Effector memory CD8-positive, alpha-beta T cell (primary cell): Measurements from ENCODE around the gene GALNTL6.
"Not testable (repeated sequence)": the region's sequence is repeated elsewhere in the genome, so short reads cannot be mapped to it uniquely, and the experiment has no call there.

ENCODE experiments used
- ATAC-seq: fragments of 150-1000 bp; cut with Tn5 transposase; replicated peaks from 2 replicates; pipeline ENCODE4 v1.10.0; 2021; ENCODE audit warnings: mild to moderate bottlenecking, moderate library complexity
- DNase-seq, 3 experiments: peaks; one replicate each; pipeline ENCODE4 v3.0.0; 2021
- H3K27ac Mint-ChIP-seq, 2 donors: one replicate each; pipeline ENCODE4 v1.8.0; 2022; ENCODE audit warnings: mild to moderate bottlenecking in 2 of 2, mixed read lengths in 2 of 2, moderate library complexity in 2 of 2
- H3K27me3 Mint-ChIP-seq, 2 donors: one replicate each; pipeline ENCODE4 v1.8.0; 2022; ENCODE audit warnings: mixed read lengths in 2 of 2
- H3K36me3 Mint-ChIP-seq: one replicate; pipeline ENCODE4 v1.8.0; 2022; ENCODE audit warnings: mild to moderate bottlenecking, moderate library complexity, mixed read lengths; ENCODE audit not compliant: insufficient read depth
- H3K4me1 Mint-ChIP-seq, 2 donors: one replicate each; pipeline ENCODE4 v1.8.0; 2022; ENCODE audit warnings: low read depth in 2 of 2, mixed read lengths in 2 of 2
- H3K4me3 Mint-ChIP-seq, 2 donors: one replicate each; pipeline ENCODE4 v1.8.0; 2022; ENCODE audit warnings: mild to moderate bottlenecking in 2 of 2, mixed read lengths in 2 of 2, moderate library complexity in 2 of 2
- H3K9me3 Mint-ChIP-seq, 2 donors: one replicate each; pipeline ENCODE4 v1.8.0; 2022; ENCODE audit warnings: mixed read lengths in 2 of 2

GALNTL6 gene

DNA sequence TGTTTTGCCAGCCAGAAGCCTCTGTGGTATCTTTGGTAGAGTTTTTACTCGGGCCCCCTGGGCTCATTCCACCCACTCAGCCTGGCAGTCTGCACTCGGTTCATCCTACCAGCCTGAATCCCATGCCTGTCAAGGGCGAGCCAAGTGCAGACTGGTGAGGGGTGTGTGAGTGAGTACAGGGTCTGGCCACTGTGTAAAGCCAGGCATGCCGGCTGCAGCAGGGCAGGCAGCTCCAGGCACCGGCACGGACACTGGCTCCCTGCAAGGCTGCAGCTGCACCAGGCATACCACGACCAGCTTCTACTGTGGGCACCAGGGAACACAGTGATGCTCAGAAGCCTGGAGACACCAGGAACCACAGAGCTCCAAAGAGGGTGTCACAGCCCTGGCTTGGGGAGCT is 1161.4 kb downstream of the GALNTL6 start:
- DNase-seq, result no peak
- no peaks in the 10 kb centered on the region for H3K4me1 Mint-ChIP-seq
- peaks cover 4 to 6% of the 10 kb centered on the region in 2 donors for H3K9me3 Mint-ChIP-seq
- H3K27me3 Mint-ChIP-seq, result peaks cover 0 to 29% of the 10 kb centered on the region in 2 donors
- no peak overlapping the region for H3K4me3 Mint-ChIP-seq
- H3K27ac Mint-ChIP-seq, result no peak overlapping the region
- H3K36me3 Mint-ChIP-seq, result peaks cover 4% of the 10 kb centered on the region
- no peak for ATAC-seq

DNA sequence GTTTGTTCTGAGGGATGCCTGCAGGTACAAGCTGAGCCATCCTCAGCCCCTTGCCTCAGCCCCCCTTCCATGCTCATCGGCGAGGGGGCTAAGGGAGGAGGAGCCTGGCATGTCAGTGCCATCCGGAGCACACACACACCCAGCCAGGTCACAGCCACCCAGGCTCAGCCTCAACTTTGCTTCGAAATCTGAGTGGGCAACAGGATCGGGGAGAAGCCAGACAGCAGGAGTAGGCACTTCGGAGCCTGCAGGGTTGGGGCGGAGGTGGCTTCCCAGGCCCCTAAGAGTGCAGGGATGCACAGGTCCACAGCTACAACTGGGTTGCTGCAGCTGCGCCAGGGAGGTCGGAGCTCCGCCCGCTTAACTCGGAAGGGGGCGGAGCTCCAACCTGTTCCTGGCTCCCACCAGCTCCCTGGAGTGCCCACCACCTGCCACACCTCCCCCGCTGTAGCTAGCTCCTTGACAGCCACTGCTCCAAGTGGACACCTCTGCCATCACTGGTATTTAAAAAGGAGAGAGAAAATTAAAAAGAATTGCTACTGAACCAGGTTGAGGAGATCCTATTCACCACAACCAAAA is 1162.5 kb downstream of the GALNTL6 start:
- DNase-seq (no peak), ATAC-seq (no peak)
- Mint-ChIP-seq H3K27ac (no peak overlapping the region), H3K9me3 (no peaks in the 10 kb centered on the region), H3K36me3 (peaks cover 4% of the 10 kb centered on the region), H3K4me3 (no peak overlapping the region), H3K4me1 (no peaks in the 10 kb centered on the region), H3K27me3 (peaks cover 0 to 35% of the 10 kb centered on the region in 2 donors)

DNA sequence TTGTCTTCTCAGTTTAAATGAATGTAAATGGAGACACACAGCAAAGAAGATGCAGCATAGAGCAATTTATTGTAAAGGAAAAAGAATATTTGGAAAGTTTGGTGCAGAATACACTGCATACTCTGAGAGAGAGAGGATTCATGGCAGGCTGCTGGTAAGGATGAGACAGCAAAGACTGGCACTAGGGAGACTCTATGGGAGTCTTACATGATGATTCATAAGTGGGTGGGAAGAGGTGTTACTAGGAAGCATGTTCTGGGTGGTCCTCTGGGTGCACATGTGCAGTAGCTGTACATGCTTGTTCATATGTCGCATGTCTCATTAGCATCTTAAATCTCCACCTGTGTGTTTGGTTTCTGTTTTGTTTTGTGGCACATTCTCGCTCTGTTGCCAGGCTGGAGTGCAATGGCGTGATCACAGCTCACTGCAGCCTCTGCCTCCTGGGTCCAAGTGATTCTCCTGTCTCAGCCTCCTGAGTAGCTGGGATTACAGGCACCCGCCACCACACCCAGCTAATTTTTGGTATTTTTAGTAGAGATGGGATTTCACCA is 1164.4 kb downstream of the GALNTL6 start:
- not testable (repeated sequence) for ATAC-seq, H3K9me3 Mint-ChIP-seq, H3K4me1 Mint-ChIP-seq, DNase-seq, H3K27ac Mint-ChIP-seq, H3K36me3 Mint-ChIP-seq, H3K4me3 Mint-ChIP-seq
- H3K27me3 Mint-ChIP-seq, result peaks cover 5 to 42% of the 10 kb centered on the region in 2 donors

DNA sequence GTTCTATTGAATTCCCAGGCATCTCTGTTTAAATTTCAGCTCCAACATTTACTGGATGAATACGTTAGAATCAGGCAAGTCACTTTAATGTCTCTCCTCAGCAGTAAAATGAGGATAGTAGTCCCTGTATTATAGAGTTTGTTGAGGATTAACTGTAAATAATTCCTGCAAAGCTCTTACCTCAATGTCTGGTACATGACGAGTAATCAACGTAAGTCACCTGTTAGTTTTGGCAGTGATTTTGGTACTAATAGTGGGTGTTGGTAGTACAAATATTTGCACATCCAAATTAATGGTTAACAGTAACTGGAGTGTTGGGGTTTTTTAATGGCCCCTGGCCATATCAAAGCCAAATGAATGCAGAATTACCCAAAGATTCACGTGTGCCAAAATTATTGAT is 1165.6 kb downstream of the GALNTL6 start:
- ATAC-seq (no peak), DNase-seq (no peak)
- no peak overlapping the region for H3K27ac Mint-ChIP-seq
- H3K4me1 Mint-ChIP-seq, result no peaks in the 10 kb centered on the region
- H3K36me3 Mint-ChIP-seq, result peaks cover 4% of the 10 kb centered on the region
- H3K9me3 Mint-ChIP-seq, result no peaks in the 10 kb centered on the region
- H3K27me3 Mint-ChIP-seq, result peaks cover 6 to 35% of the 10 kb centered on the region in 2 donors
- H3K4me3 Mint-ChIP-seq, result no peak overlapping the region

DNA sequence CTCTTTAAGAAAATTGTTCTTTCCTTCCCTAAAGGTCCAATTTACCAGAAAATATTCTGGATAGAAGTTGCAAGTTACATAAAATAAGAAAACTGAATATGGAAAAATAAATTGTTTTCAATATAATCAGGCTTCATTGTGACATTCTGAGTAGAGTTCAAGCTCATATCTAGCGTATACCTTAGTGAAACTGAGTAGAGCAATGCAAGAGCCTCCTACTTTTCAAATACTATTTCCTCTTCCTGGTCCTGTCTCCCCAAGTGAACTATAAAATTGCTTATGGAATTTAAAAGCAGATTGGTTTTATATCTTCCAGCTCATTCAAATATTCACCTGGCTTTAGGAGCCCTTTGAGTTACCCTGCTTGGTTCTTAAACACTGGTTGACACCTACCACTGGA is 1166.1 kb downstream of the GALNTL6 start:
- Mint-ChIP-seq H3K4me1 (no peaks in the 10 kb centered on the region), H3K36me3 (peaks cover 4% of the 10 kb centered on the region), H3K9me3 (no peaks in the 10 kb centered on the region), H3K27ac (no peak overlapping the region), H3K27me3 (peaks cover 11 to 40% of the 10 kb centered on the region in 2 donors), H3K4me3 (no peak overlapping the region)
- no peak for DNase-seq
- no peak for ATAC-seq

DNA sequence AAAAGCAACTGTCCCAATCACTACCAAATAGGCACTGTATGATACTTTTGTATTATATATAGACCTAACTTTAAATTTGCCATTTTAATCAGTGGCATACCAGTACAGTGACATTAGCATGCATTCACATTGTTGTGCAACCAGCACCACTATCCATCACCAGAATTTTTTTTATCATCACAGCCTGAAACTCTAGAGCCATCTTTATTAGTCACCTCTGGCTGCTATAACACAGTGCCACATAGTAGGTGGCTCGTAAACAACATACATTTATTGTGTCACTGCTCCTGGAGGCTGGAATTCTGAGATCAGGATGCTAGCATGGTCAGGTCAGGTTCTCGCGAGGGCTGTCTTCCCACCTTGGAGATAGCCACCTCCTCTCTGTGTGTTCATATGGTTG is 1167.0 kb downstream of the GALNTL6 start:
- Mint-ChIP-seq H3K4me3 (no peak overlapping the region), H3K9me3 (no peaks in the 10 kb centered on the region), H3K27ac (no peak overlapping the region), H3K4me1 (no peaks in the 10 kb centered on the region), H3K36me3 (peaks cover 1% of the 10 kb centered on the region), H3K27me3 (peaks cover 12 to 42% of the 10 kb centered on the region in 2 donors)
- DNase-seq, result no peak
- no peak for ATAC-seq

DNA sequence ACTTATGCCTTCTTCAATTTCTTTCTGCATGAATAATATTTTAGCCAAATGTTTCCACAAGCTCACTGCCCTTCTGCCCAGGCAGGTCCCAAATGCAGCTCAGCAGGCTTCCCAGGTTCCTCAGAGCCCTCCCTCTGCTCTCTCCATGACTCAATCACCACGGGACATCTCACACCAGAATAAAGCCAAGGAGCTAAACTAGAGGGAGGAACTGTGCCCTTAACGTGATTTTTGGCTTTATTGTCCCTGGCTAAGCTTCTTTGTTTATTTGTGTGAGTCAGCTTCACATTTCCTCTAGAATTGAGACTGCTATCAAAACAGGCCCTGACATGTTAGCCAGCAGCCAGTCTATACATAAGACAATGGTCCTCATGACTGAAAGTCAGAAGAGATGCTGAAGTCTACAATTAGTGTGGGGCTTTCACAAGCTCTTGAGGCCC is 1169.0 kb downstream of the GALNTL6 start:
- Mint-ChIP-seq H3K4me3 (no peak overlapping the region), H3K27me3 (peaks cover 12 to 38% of the 10 kb centered on the region in 2 donors), H3K4me1 (no peaks in the 10 kb centered on the region), H3K27ac (no peak overlapping the region), H3K9me3 (no peaks in the 10 kb centered on the region), H3K36me3 (no peaks in the 10 kb centered on the region)
- DNase-seq (no peak), ATAC-seq (no peak)

DNA sequence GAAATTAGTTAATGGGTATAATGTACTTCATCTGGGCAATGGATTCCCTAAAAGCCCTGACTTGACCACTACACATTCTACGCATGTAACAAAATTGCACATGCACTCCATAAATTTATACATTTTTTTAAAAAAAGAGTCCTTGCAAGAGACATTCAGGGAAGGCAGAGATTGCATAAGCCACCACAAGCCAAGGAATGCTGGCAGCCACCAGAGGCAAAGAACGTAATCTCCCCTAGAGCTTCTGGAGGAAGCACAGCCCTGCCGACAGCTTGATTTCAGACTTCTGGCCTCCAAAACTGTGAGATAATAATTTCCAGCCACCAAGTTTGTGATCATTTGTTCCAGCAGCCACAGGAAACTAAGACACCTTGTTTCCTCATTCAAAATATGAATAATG is 1169.8 kb downstream of the GALNTL6 start:
- Mint-ChIP-seq H3K9me3 (no peaks in the 10 kb centered on the region), H3K27me3 (peaks cover 12 to 30% of the 10 kb centered on the region in 2 donors), H3K4me1 (no peaks in the 10 kb centered on the region), H3K4me3 (no peak overlapping the region), H3K36me3 (no peaks in the 10 kb centered on the region), H3K27ac (no peak overlapping the region)
- no peak for DNase-seq
- no peak for ATAC-seq

DNA sequence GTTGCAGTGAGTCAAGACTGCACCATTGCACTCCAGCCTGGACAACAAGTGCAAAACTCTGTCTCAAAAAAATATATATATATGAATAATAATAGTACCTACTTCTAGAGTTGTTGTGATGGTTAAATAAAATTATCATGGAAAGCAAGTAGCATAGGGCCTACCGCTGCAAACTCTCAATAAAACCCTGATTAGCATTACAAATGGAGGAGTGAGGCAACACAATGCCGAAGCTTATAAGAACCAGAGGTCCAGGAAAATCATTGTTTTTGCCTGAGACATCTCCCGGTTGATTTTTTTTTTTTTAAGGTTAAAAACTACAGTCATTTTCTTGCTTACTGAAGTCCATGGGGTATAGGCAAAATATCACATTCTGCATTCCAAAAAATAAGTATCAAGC is 1170.4 kb downstream of the GALNTL6 start:
- H3K27ac Mint-ChIP-seq, result no peak overlapping the region
- H3K9me3 Mint-ChIP-seq, result no peaks in the 10 kb centered on the region
- DNase-seq (no peak), ATAC-seq (no peak)
- peaks cover 12 to 26% of the 10 kb centered on the region in 2 donors for H3K27me3 Mint-ChIP-seq
- no peaks in the 10 kb centered on the region for H3K36me3 Mint-ChIP-seq
- H3K4me3 Mint-ChIP-seq, result no peak overlapping the region
- H3K4me1 Mint-ChIP-seq, result no peaks in the 10 kb centered on the region

DNA sequence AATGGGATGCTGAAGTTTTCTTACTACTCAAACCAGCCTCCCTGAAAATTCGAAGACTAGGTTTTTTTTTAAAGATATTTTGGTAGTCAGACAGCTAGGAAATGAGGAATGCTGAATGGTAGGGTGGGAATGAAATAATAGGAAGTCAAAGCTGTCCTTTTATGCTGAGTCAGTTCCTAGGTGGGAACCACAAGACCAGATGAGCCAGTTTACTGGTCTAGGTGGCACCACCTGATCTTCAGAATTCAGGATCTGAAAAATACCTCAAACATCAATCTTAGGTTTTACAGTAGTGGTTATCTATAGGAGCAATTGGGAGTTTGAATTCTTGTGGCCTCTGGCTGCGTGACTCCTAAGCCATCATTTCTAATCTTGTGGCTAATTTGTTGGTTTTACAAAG is 1172.3 kb downstream of the GALNTL6 start:
- DNase-seq, result no peak
- Mint-ChIP-seq H3K27me3 (peaks cover 12 to 22% of the 10 kb centered on the region in 2 donors), H3K4me1 (no peaks in the 10 kb centered on the region), H3K36me3 (no peaks in the 10 kb centered on the region), H3K9me3 (no peaks in the 10 kb centered on the region), H3K4me3 (no peak overlapping the region), H3K27ac (no peak overlapping the region)
- no peak for ATAC-seq

DNA sequence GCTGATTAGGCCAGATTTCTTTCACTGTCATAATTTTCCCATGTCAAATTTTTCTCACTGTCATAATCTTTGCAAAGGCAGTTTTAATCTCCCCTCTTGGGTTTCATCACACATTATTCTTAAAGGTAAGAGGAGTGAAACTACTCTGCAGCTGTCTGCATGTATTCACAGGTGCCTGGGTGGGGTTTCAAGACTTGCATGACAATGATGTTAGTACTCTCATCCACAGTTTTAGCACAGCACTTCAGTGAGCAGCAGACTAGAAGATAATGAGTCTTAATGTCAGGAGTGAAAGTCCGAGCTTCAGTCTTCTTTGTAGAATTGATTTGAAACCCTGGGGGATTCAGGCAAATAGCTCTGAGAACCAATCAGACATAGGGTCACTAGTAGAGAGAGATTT is 1172.9 kb downstream of the GALNTL6 start:
- Mint-ChIP-seq H3K4me3 (no peak overlapping the region), H3K27ac (no peak overlapping the region), H3K4me1 (no peaks in the 10 kb centered on the region), H3K9me3 (no peaks in the 10 kb centered on the region), H3K36me3 (no peaks in the 10 kb centered on the region), H3K27me3 (peaks cover 12 to 17% of the 10 kb centered on the region in 2 donors)
- ATAC-seq, result no peak
- no peak for DNase-seq

DNA sequence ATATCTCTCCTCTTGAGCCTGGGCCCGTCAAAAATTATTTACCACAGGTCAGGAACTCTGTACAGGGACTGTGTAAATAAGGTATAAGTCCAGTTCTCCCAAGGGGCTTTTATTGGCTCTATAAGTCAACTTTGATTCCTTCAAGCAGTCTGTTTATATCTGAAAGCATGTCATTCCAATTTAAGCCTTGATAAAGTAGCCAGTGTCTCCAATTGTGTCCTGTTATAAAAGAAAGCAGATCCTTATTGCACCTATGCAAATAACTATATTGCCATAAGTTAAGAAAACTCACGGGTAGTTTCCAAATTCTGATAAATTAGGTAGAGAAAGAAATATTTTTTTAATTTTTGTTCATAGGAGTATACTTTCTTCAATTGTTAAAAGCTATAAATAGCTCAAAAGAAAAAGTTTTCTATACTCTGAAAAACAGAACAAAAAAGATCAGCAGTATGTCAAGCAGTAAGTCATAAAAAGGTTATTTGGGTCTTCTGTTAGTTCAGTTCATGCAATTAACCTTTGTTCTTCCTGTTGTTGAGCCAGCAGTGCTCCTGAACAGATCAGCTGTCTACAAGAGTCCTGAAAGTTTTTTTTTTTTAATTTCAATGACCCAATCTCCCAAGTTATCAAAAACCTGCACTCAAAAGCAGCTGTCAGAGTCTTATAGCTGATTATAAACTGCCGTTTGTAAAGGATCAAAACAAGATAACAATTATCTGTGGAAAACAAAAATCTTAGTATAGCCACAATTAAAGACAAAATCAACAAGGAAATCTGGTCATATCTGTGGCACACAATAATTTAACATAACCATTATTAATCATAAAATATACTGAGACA is 1177.0 kb downstream of the GALNTL6 start:
- Mint-ChIP-seq H3K27ac (no peak overlapping the region), H3K4me3 (no peak overlapping the region)
- no peak for DNase-seq

DNA sequence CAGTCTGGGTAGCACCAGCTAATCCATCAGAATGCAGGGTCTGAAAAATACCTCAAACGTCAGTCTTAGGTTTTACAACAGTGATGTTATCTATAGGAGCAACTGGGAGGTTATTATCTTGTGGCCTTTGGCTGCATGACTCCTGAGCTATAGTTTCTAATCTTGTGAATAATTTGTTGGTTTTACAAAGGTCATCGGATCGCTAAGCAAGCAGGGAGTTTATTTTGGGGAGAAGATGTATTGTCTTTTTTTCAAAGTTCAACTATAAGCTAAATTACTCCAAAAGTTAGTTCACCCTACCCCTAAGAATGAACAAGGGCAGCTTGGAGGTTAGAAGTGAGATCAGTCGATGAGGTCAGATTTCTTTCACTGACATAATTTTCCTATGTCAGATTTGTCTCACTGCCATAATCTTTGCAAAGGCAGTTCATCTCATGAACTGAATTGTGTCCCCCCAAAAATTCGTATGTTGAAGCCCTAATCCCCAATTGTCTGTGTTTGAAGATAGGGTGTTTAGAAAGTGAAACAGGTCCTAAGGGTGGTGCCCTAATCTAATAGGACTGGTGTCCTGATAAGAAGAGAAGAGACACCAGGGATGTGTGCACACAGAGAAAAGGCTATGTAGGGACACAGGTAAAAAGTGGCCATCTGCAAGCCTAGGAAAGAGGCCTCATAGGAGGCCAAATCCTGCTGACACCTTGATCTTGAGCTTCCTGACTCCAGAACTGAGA is 1179.6 kb downstream of the GALNTL6 start:
- DNase-seq (no peak), ATAC-seq (no peak)
- H3K27ac Mint-ChIP-seq, result no peak overlapping the region
- no peaks in the 10 kb centered on the region for H3K36me3 Mint-ChIP-seq
- no peaks in the 10 kb centered on the region for H3K9me3 Mint-ChIP-seq
- no peaks in the 10 kb centered on the region for H3K4me1 Mint-ChIP-seq
- peaks cover 12 to 43% of the 10 kb centered on the region in 2 donors for H3K27me3 Mint-ChIP-seq
- no peak overlapping the region for H3K4me3 Mint-ChIP-seq

More for the DNA sequence above, 1177.0 kb downstream of the GALNTL6 start:
- ATAC-seq, result no peak
- Mint-ChIP-seq H3K4me1 (no peaks in the 10 kb centered on the region), H3K27me3 (peaks cover 5 to 19% of the 10 kb centered on the region in 2 donors), H3K36me3 (no peaks in the 10 kb centered on the region), H3K9me3 (no peaks in the 10 kb centered on the region)
